WTC11 (cell line): ENCODE results near the gene SERF2. TPM values are rescaled to one million over a fixed set of nuclear protein-coding genes. Genes with fewer than 3 reads are reported as not detected.
"Not testable (repeated sequence)": the region's sequence is repeated elsewhere in the genome, so short reads cannot be mapped to it uniquely, and the experiment has no call there.

ENCODE experiments used
- ATAC-seq: fragments of 200-7000 bp; cut with Tn5 transposase; 2 replicates; pipeline ENCODE4 v1.10.0; 2021; ENCODE audit warnings: mild to moderate bottlenecking, moderate library complexity
- CTCF ChIA-PET: fragments of 300-600 bp; sonication (Branson Sonifier 250); formaldehyde crosslinking; loops from one replicate; lab custom pipeline; 2021; ENCODE audit warnings: antibody characterized with exemption; lab: Charles Lee
- POLR2A ChIA-PET: fragments of 350-600 bp; sonication (Branson Sonifier 250); formaldehyde crosslinking; loops from one replicate; lab custom pipeline; 2021; ENCODE audit warnings: antibody characterized with exemption; lab: Charles Lee
- DNase-seq: peaks from one replicate; pipeline ENCODE4 v3.0.0; 2021; ENCODE audit warnings: low spot score
- H3K27ac Mint-ChIP-seq: 2 replicates; pipeline ENCODE4 v1.8.0; 2021; ENCODE audit warnings: mixed read lengths
- H3K27me3 Mint-ChIP-seq: 2 replicates; pipeline ENCODE4 v1.8.0; 2021; ENCODE audit warnings: low read depth, mild to moderate bottlenecking, moderate library complexity, mixed read lengths
- H3K36me3 Mint-ChIP-seq: 2 replicates; pipeline ENCODE4 v1.8.0; 2021; ENCODE audit warnings: mixed read lengths
- H3K4me1 Mint-ChIP-seq: 2 replicates; pipeline ENCODE4 v1.8.0; 2022; ENCODE audit warnings: mixed read lengths
- H3K4me3 Mint-ChIP-seq: 2 replicates; pipeline ENCODE4 v1.8.0; 2021; ENCODE audit warnings: mild to moderate bottlenecking, moderate library complexity, mixed read lengths
- H3K9me3 Mint-ChIP-seq: 2 replicates; pipeline ENCODE4 v1.8.0; 2021; ENCODE audit warnings: mixed read lengths
- AFF4 ChIP-seq: sonication (generic); formaldehyde crosslinking; IDR thresholded peaks from 2 replicates; pipeline ENCODE4 v1.8.1; 2023; ENCODE audit warnings: mild to moderate bottlenecking, missing genetic modification reagents, borderline replicate concordance
- ATF3 ChIP-seq: sonication (generic); formaldehyde crosslinking; conservative IDR thresholded peaks from 2 replicates; pipeline ENCODE4 v1.8.1; 2022; ENCODE audit warnings: mild to moderate bottlenecking, missing genetic modification reagents
- E2F1 ChIP-seq: sonication (generic); formaldehyde crosslinking; IDR thresholded peaks from 2 replicates; pipeline ENCODE4 v1.8.0; 2022; ENCODE audit warnings: mild to moderate bottlenecking, missing genetic modification reagents
- GTF2I ChIP-seq: fragments of 250-450 bp; sonication (Bioruptor Pico); conservative IDR thresholded peaks from 2 replicates; pipeline ENCODE4 v1.4.0; 2021; ENCODE audit warnings: mild to moderate bottlenecking
- MYBL2 ChIP-seq: sonication (generic); formaldehyde crosslinking; IDR thresholded peaks from 2 replicates; pipeline ENCODE4 v1.8.1; 2023; ENCODE audit warnings: mild to moderate bottlenecking, moderate library complexity, missing genetic modification reagents
- NFYB ChIP-seq: sonication (generic); formaldehyde crosslinking; conservative IDR thresholded peaks from 2 replicates; pipeline ENCODE4 v1.8.0; 2022; ENCODE audit warnings: low read depth, missing genetic modification reagents
- NR1H2 ChIP-seq: sonication (generic); formaldehyde crosslinking; IDR thresholded peaks from 2 replicates; pipeline ENCODE4 v1.9.0; 2021; ENCODE audit warnings: mild to moderate bottlenecking, moderate library complexity, missing genetic modification reagents
- RELA ChIP-seq: sonication (generic); formaldehyde crosslinking; IDR thresholded peaks from 2 replicates; pipeline ENCODE4 v1.8.1; 2022; ENCODE audit warnings: missing genetic modification reagents, mild to moderate bottlenecking, borderline replicate concordance
- ZNF396 ChIP-seq: fragments of 250-450 bp; sonication (Bioruptor Pico); IDR thresholded peaks from 2 replicates; pipeline ENCODE4 v1.8.0; 2021; ENCODE audit warnings: mild to moderate bottlenecking, moderate library complexity, borderline replicate concordance
- total RNA-seq: library from RNA; stranded (reverse); gene quantifications from 3 replicates; pipeline ENCODE4 v1.2.3, GENCODE V29; 2021
- TF ChIP-seq, protein P1 (sequence below): sonication (generic); formaldehyde crosslinking; IDR thresholded peaks from 2 replicates; pipeline ENCODE4 v1.8.0; 2023; ENCODE audit warnings: missing genetic modification reagents, mild to moderate bottlenecking, borderline replicate concordance

The SERF2 gene
- total RNA-seq, 1 experiment from 2014 or later, result 694 TPM

DNA sequence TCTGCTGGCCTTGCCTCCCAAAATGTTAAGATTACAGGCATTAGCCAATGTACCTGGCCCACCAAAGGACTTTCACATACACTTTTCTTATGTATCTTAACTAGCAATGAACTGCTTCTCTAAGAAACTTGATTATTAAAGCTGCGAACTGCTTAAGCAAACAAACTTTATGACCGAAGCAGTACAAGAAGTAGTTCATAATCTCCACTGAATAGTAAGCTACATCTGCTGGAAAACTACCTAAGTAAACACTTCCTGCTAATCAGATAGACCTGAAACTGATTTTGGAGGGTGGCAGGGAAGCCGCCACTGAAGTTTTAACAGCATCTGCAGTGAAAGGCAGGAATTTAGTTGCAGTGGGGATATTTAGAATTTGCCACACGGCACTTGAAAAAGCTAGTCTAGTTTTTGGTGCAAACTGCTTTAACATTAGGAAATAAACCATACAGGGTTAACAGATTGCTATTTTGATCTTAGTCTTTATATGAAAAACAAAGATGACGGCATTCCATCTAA is 16.4 kb downstream of the SERF2 start (continued):
- TF ChIP-seq, protein P1, sequence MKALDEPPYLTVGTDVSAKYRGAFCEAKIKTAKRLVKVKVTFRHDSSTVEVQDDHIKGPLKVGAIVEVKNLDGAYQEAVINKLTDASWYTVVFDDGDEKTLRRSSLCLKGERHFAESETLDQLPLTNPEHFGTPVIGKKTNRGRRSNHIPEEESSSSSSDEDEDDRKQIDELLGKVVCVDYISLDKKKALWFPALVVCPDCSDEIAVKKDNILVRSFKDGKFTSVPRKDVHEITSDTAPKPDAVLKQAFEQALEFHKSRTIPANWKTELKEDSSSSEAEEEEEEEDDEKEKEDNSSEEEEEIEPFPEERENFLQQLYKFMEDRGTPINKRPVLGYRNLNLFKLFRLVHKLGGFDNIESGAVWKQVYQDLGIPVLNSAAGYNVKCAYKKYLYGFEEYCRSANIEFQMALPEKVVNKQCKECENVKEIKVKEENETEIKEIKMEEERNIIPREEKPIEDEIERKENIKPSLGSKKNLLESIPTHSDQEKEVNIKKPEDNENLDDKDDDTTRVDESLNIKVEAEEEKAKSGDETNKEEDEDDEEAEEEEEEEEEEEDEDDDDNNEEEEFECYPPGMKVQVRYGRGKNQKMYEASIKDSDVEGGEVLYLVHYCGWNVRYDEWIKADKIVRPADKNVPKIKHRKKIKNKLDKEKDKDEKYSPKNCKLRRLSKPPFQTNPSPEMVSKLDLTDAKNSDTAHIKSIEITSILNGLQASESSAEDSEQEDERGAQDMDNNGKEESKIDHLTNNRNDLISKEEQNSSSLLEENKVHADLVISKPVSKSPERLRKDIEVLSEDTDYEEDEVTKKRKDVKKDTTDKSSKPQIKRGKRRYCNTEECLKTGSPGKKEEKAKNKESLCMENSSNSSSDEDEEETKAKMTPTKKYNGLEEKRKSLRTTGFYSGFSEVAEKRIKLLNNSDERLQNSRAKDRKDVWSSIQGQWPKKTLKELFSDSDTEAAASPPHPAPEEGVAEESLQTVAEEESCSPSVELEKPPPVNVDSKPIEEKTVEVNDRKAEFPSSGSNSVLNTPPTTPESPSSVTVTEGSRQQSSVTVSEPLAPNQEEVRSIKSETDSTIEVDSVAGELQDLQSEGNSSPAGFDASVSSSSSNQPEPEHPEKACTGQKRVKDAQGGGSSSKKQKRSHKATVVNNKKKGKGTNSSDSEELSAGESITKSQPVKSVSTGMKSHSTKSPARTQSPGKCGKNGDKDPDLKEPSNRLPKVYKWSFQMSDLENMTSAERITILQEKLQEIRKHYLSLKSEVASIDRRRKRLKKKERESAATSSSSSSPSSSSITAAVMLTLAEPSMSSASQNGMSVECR, result no peak
- TF ChIP-seq NFYB (CRISPR knock-in tag) (no peak), GTF2I (no peak), RELA (CRISPR knock-in tag) (no peak), ATF3 (CRISPR knock-in tag) (no peak), MYBL2 (CRISPR knock-in tag) (no peak), AFF4 (CRISPR knock-in tag) (no peak), E2F1 (CRISPR knock-in tag) (no peak)
- TF ChIP-seq, all 79 proteins: peak for 0

- Mint-ChIP-seq H3K27ac (no peak overlapping the region), H3K4me1 (no peaks in the 10 kb centered on the region), H3K4me3 (no peak overlapping the region), H3K27me3 (no peaks in the 10 kb centered on the region), H3K9me3 (no peaks in the 10 kb centered on the region), H3K36me3 (peaks cover 87% of the 10 kb centered on the region)
- ChIA-PET CTCF (no interaction called here), POLR2A (interaction anchor here (0.7 kb wide), 1 partner anchor 810 kb away, joined by 4 read pairs; no protein-coding TSS in a partner anchor)
- DNase-seq (no peak), ATAC-seq (no peak)
- TF ChIP-seq NR1H2, result no peak
- no peak for TF ChIP-seq ZNF396 (CRISPR knock-in tag)
Observed at GRCh38 chr15:43808960-43809678, 17.0 kb downstream of the SERF2 start.

DNA sequence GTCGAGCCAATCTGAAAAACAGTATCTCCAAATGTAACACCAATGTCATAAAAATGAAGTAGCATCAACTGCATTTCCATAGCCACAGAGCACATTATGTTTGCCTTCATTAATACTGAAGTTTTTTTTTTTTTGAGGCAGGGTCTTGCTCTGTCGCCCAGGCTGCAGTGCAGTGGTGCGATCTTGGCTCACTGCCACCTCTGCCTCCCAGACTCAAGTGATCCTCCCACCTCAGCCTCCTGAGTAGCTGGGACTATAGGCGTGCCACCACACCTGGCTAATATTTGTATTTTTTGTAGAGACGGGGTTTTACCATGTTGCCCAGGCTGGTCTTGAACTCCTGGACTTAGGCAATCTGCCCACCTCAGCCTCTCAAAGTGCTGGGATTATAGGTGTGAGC is 22.9 kb downstream of the SERF2 start:
- H3K9me3 Mint-ChIP-seq, H3K27ac Mint-ChIP-seq, H3K4me1 Mint-ChIP-seq, ATAC-seq, CTCF ChIA-PET, H3K4me3 Mint-ChIP-seq, H3K27me3 Mint-ChIP-seq, DNase-seq: not testable (repeated sequence)
- H3K36me3 Mint-ChIP-seq, result peaks cover 69% of the 10 kb centered on the region
- POLR2A ChIA-PET, result interaction anchor here (1.0 kb wide), 1 partner anchor 14 kb away, joined by 3 read pairs; the partner anchor contains the start of gene HYPK
